Activated CD8-positive, alpha-beta T cell treated with anti-CD3 and anti-CD28 coated beads, Interleukin-2, amount 10 ng/mL, durations not matched to agents 7 days and 5 days (primary cell): Measurements from ENCODE around the gene PDCD10. TPM values are rescaled to one million over a fixed set of nuclear protein-coding genes. Genes with fewer than 3 reads are reported as not detected.

Source experiments
- ATAC-seq: fragments of 150-1000 bp; cut with Tn5 transposase; one replicate; pipeline ENCODE4 v1.10.0; 2021; ENCODE audit warnings: moderate library complexity
- CTCF ChIA-PET: fragments of 350-600 bp; sonication (Branson Sonifier 250); formaldehyde crosslinking; loops from one replicate; lab custom pipeline; 2021; ENCODE audit warnings: antibody characterized with exemption; lab: Charles Lee
- POLR2A ChIA-PET: fragments of 350-600 bp; sonication (Branson Sonifier 250); formaldehyde crosslinking; loops from one replicate; lab custom pipeline; 2021; ENCODE audit warnings: antibody characterized with exemption; lab: Charles Lee
- DNase-seq: peaks from one replicate; pipeline ENCODE4 v3.0.0-alpha.2; 2020
- H3K27ac Mint-ChIP-seq: one replicate; pipeline ENCODE4 v1.8.0; 2021; ENCODE audit warnings: mild to moderate bottlenecking, mixed read lengths
- H3K27me3 Mint-ChIP-seq: one replicate; pipeline ENCODE4 v1.8.0; 2021; ENCODE audit warnings: low read depth, mixed read lengths
- H3K36me3 Mint-ChIP-seq: one replicate; pipeline ENCODE4 v1.8.0; 2021; ENCODE audit warnings: low read depth, mixed read lengths
- H3K4me1 Mint-ChIP-seq: one replicate; pipeline ENCODE4 v1.8.0; 2021; ENCODE audit warnings: low read depth, mixed read lengths
- H3K4me3 Mint-ChIP-seq: one replicate; pipeline ENCODE4 v1.8.0; 2021; ENCODE audit warnings: mild to moderate bottlenecking, mixed read lengths
- H3K9me3 Mint-ChIP-seq: one replicate; pipeline ENCODE4 v1.8.0; 2022; ENCODE audit warnings: mixed read lengths; ENCODE audit not compliant: insufficient read depth
- total RNA-seq, 2 experiments: library from RNA; stranded (reverse); gene quantifications; one replicate each; pipeline ENCODE4 v1.2.3, GENCODE V29; 2021

The PDCD10 gene
- total RNA-seq, 2 experiments from 2014 or later: 69.6 to 72.2 TPM

GRCh38 chr3:167732313-167733065, 2.2 kb downstream of the PDCD10 start:
- Mint-ChIP-seq H3K27me3 (no peaks in the 10 kb centered on the region), H3K27ac (no peak overlapping the region), H3K9me3 (no peaks in the 10 kb centered on the region), H3K4me1 (peaks cover 42% of the 10 kb centered on the region), H3K36me3 (peaks cover 8% of the 10 kb centered on the region), H3K4me3 (no peak overlapping the region)
- CTCF ChIA-PET: no interaction called here
- no peak for ATAC-seq
- POLR2A ChIA-PET: no interaction called here
- DNase-seq: no peak

- H3K36me3 Mint-ChIP-seq: peaks cover 8% of the 10 kb centered on the region
- H3K4me1 Mint-ChIP-seq: peaks cover 46% of the 10 kb centered on the region
- no peak overlapping the region for H3K27ac Mint-ChIP-seq
- H3K4me3 Mint-ChIP-seq: no peak overlapping the region
- ATAC-seq (no peak), DNase-seq (no peak)
- POLR2A ChIA-PET: no interaction called here
- H3K27me3 Mint-ChIP-seq: no peaks in the 10 kb centered on the region
- CTCF ChIA-PET: interaction anchor here (2.2 kb wide), 1 partner anchor 9 kb away, joined by 6 read pairs; no protein-coding TSS in a partner anchor
- H3K9me3 Mint-ChIP-seq: no peaks in the 10 kb centered on the region
Observed at GRCh38 chr3:167731393-167731792, 3.3 kb downstream of the PDCD10 start.

- no peak overlapping the region for H3K4me3 Mint-ChIP-seq
- POLR2A ChIA-PET: no interaction called here
Observed at GRCh38 chr3:167729591-167729990, 5.1 kb downstream of the PDCD10 start.

DNA sequence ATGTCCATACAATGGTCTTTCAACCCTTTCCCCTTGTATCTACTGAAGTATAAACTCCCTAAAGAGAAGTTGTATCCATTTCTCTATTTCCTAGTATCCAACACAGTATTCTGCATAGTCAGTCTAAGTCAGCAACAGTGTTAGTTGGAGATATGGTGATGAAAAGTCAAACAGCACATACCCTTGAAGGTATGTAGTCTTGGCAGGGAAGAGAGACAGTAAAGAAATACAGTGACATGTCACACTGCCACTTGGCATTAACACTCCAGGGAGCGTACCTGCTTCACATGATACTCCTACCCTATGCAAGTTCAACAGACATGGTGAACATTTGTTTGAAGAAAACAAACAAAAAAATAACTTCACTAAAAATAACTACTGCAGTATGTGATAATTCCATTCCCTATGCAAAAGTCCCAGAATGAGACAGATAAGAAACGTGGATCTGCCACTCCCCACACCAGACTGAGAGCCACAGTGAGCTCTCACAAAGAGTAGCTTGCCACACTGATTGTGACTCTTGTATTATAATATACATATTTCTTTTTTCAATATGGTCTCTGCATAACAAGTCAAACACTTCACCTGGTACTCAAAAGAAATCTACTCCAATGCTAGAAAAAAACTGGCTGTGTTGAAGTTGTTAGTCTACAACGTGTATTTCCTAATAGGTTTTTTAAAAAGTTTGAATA, 5.9 kb downstream of the PDCD10 start:
- ChIA-PET CTCF (no interaction called here), POLR2A (no interaction called here)
- Mint-ChIP-seq H3K4me3 (no peak overlapping the region), H3K36me3 (peaks cover 18% of the 10 kb centered on the region), H3K4me1 (peaks cover 46% of the 10 kb centered on the region), H3K27ac (no peak overlapping the region), H3K9me3 (no peaks in the 10 kb centered on the region), H3K27me3 (no peaks in the 10 kb centered on the region)
- no peak for ATAC-seq
- DNase-seq: no peak

More at GRCh38 chr3:167729591-167729990, 5.1 kb downstream of the PDCD10 start:
- DNase-seq (no peak), ATAC-seq (no peak)
- H3K4me1 Mint-ChIP-seq: peaks cover 46% of the 10 kb centered on the region
- CTCF ChIA-PET: interaction anchor here (1.5 to 2.2 kb wide), 2 partner anchors 11 to 349 kb away, joined by 6 read pairs; partner anchors contain the start of gene ZBBX
- no peaks in the 10 kb centered on the region for H3K9me3 Mint-ChIP-seq
- no peaks in the 10 kb centered on the region for H3K27me3 Mint-ChIP-seq
- no peak overlapping the region for H3K27ac Mint-ChIP-seq
- H3K36me3 Mint-ChIP-seq: peaks cover 12% of the 10 kb centered on the region

DNA sequence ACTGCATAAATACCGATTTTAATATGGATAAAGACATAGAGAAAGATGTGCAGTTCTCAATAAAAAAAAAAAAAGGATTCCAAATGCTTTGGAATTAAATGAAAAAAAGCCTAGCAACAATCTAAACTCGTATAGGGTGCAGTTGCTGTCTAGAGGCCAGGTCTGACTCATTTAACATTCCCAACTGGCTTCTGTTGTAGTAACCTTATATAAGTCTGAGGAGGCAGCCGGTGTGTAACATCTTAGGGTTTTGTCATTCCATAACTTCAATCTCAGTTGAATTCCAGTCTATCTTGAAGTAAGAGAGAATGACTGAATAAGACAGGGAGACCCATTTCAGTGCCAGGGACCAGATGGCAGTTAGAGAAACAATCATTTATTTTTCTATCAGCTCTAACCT, 6.5 kb downstream of the PDCD10 start:
- peaks cover 42% of the 10 kb centered on the region for H3K4me1 Mint-ChIP-seq
- POLR2A ChIA-PET: no interaction called here
- no peaks in the 10 kb centered on the region for H3K27me3 Mint-ChIP-seq
- H3K27ac Mint-ChIP-seq: no peak overlapping the region
- CTCF ChIA-PET: no interaction called here
- no peaks in the 10 kb centered on the region for H3K9me3 Mint-ChIP-seq
- H3K4me3 Mint-ChIP-seq: no peak overlapping the region
- peaks cover 23% of the 10 kb centered on the region for H3K36me3 Mint-ChIP-seq
- DNase-seq (no peak), ATAC-seq (no peak)

DNA sequence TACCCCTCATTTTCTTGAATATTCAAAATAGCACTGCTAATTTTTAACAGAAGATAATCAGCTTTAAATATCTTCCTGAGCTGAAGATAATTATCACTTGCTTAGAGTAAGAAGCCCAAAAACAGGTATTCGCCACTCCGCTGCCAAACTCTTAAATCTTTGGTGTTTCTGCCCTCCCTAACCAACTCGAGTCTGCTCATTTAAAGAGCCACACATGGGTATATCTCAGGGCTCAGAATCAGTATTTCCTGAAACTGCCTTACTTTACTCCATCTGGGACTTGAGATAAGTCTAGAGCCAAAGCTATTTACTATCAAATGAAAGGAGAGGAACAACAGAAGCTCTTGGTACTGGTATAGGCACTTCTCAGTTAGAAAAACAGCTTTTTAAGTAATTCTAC, 10.8 kb downstream of the PDCD10 start:
- DNase-seq (no peak), ATAC-seq (no peak)
- Mint-ChIP-seq H3K4me3 (no peak overlapping the region), H3K9me3 (no peaks in the 10 kb centered on the region), H3K4me1 (peaks cover 22% of the 10 kb centered on the region), H3K27ac (no peak overlapping the region), H3K36me3 (peaks cover 41% of the 10 kb centered on the region), H3K27me3 (no peaks in the 10 kb centered on the region)
- ChIA-PET POLR2A (no interaction called here), CTCF (interaction anchor here (0.5 to 2.0 kb wide), 3 partner anchors 17 to 165 kb away, joined by 3 to 6 read pairs (median 3); no protein-coding TSS in a partner anchor)

- no peaks in the 10 kb centered on the region for H3K9me3 Mint-ChIP-seq
- H3K4me3 Mint-ChIP-seq: no peak overlapping the region
- H3K27ac Mint-ChIP-seq: no peak overlapping the region
- H3K4me1 Mint-ChIP-seq: peaks cover 16% of the 10 kb centered on the region
- ChIA-PET CTCF (interaction anchor here (1.0 to 2.0 kb wide), 2 partner anchors 18 to 38 kb away, joined by 3 to 6 read pairs; no protein-coding TSS in a partner anchor), POLR2A (no interaction called here)
- DNase-seq (no peak), ATAC-seq (no peak)
- H3K27me3 Mint-ChIP-seq: no peaks in the 10 kb centered on the region
- peaks cover 49% of the 10 kb centered on the region for H3K36me3 Mint-ChIP-seq
Observed at GRCh38 chr3:167723025-167723512, 11.6 kb downstream of the PDCD10 start.

DNA sequence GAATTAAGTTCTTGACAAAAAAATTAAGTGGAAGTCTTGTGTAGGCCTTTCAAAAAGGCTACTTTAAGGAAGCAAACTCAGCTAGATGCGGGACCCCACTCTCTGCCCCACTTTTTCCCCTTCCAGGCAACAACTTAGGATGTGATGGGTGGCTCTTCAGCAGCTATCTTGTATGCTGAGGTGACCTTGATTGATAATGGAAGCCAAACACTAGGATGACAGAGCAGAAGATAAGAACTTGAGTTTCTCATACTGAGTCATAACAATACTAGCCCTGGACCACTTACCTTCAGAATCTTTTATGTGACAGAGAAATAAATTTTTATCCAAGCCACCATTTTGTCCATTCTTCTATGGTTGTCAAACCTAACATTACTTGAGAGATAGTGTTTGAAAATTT, 16.1 kb downstream of the PDCD10 start:
- ATAC-seq: no peak
- ChIA-PET POLR2A (no interaction called here), CTCF (no interaction called here)
- Mint-ChIP-seq H3K27me3 (no peaks in the 10 kb centered on the region), H3K9me3 (no peaks in the 10 kb centered on the region), H3K27ac (no peak overlapping the region), H3K4me1 (peaks cover 9% of the 10 kb centered on the region), H3K36me3 (peaks cover 72% of the 10 kb centered on the region), H3K4me3 (no peak overlapping the region)
- no peak for DNase-seq

DNA sequence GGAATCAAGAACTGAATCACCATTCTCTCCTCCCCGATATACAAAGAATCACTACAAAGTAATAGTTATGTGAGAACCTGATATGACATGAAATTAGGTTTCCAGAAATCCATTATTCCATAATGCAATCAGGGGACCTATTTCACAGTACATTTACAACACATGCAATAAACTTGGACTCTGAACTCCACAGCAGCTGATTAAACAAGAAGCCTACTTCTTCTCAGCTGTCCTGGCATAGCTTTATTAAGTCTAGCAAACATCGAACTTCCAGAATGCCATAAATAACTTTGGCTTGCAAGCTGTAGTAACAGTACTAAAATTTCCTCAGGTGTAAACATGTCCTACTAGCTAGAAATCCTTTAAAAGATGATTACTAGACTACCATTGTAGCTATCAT, 17.8 kb downstream of the PDCD10 start:
- H3K9me3 Mint-ChIP-seq: no peaks in the 10 kb centered on the region
- H3K36me3 Mint-ChIP-seq: peaks cover 80% of the 10 kb centered on the region
- CTCF ChIA-PET: interaction anchor here (0.6 to 0.7 kb wide), 2 partner anchors 24 to 352 kb away, joined by 3 to 4 read pairs; no protein-coding TSS in a partner anchor
- H3K27me3 Mint-ChIP-seq: no peaks in the 10 kb centered on the region
- DNase-seq: no peak
- no peak for ATAC-seq
- POLR2A ChIA-PET: no interaction called here
- H3K4me1 Mint-ChIP-seq: peaks cover 24% of the 10 kb centered on the region
- no peak overlapping the region for H3K4me3 Mint-ChIP-seq
- H3K27ac Mint-ChIP-seq: no peak overlapping the region

DNA sequence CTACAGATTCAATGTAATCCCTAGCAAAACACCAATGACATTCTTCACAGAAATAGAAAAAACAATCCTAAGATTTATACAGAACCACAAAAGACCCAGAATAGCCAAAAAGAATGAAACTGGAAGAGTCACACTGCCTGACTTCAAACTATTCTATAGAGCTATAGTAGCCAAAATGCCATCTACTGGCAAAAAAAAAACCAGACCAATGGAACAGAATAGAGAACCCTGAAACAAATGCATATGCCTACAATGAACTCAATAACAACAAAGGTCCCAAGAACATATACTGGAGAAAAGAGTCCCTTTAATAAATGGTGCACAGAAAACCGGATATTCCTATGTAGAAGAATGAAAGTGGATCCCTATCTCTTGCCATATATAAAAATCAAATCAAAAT, 19.8 kb downstream of the PDCD10 start:
- H3K27me3 Mint-ChIP-seq: no peaks in the 10 kb centered on the region
- CTCF ChIA-PET: no interaction called here
- H3K4me3 Mint-ChIP-seq: no peak overlapping the region
- H3K27ac Mint-ChIP-seq: no peak overlapping the region
- DNase-seq: no peak
- peaks cover 23% of the 10 kb centered on the region for H3K4me1 Mint-ChIP-seq
- ATAC-seq: no peak
- POLR2A ChIA-PET: no interaction called here
- H3K9me3 Mint-ChIP-seq: no peaks in the 10 kb centered on the region
- H3K36me3 Mint-ChIP-seq: peaks cover 80% of the 10 kb centered on the region

DNA sequence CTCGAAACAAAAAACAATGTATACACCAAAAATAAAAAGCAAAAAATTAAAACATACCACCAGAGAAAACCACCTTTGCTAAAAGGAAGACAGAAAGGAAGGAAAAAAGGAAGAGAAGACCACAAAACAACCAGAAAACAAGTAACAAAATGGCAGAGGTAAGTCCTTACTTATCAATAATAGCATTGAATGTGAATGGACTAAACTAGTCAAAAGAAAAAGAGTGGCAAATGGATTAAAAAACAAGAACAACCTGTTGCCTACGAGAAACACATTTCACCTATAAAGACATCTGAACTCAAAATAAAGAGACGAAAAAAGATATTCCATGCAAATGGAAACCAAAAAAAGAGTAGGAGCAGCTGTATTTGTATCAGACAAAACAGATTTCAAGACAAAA, 22.2 kb downstream of the PDCD10 start:
- CTCF ChIA-PET: interaction anchor here (1.0 kb wide), 1 partner anchor 29 kb away, joined by 3 read pairs; no protein-coding TSS in a partner anchor
- Mint-ChIP-seq H3K27me3 (no peaks in the 10 kb centered on the region), H3K9me3 (no peaks in the 10 kb centered on the region), H3K4me1 (peaks cover 23% of the 10 kb centered on the region), H3K4me3 (no peak overlapping the region), H3K27ac (no peak overlapping the region), H3K36me3 (peaks cover 78% of the 10 kb centered on the region)
- DNase-seq (no peak), ATAC-seq (no peak)
- POLR2A ChIA-PET: no interaction called here

- H3K27ac Mint-ChIP-seq: no peak overlapping the region
- DNase-seq: no peak
- no peaks in the 10 kb centered on the region for H3K27me3 Mint-ChIP-seq
- CTCF ChIA-PET: no interaction called here
- peaks cover 23% of the 10 kb centered on the region for H3K4me1 Mint-ChIP-seq
- POLR2A ChIA-PET: no interaction called here
- no peak for ATAC-seq
- H3K36me3 Mint-ChIP-seq: peaks cover 74% of the 10 kb centered on the region
- no peaks in the 10 kb centered on the region for H3K9me3 Mint-ChIP-seq
- no peak overlapping the region for H3K4me3 Mint-ChIP-seq
Observed at GRCh38 chr3:167711439-167711838, 23.3 kb downstream of the PDCD10 start.
